GM21390 (cell line): Measurements from ENCODE around the gene SYT3.
"Not testable (repeated sequence)": the region's sequence is repeated elsewhere in the genome, so short reads cannot be mapped to it uniquely, and the experiment has no call there.

Experiments
- ATAC-seq: cut with Tn5 transposase; IDR thresholded peaks from one replicate; pipeline ENCODE4 v1.9.1; 2021; ENCODE audit not compliant: unreplicated experiment

The SYT3 gene

GRCh38 chr19:50636317-50637085, 3.2 kb downstream of the SYT3 start:
- ATAC-seq, result no peak

DNA sequence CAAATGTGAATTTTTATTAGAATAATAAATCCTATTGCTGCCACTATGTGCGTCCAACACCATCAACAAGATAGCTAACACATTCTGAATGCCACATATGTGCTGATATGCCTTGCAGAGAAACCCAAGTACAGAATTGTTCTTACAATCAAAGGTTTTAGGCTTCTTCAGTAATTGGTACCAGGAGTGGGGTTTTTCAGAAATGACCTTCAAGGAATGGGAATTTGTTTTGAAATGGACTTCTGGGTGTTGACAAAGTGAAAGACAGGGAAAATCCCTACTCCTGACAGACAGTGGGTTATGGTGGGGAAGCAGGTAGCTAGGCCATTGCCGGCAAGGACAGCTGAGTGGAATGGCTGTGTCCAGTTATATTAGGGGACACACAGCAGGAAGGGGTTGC, 5.7 kb downstream of the SYT3 start:
- no peak for ATAC-seq

DNA sequence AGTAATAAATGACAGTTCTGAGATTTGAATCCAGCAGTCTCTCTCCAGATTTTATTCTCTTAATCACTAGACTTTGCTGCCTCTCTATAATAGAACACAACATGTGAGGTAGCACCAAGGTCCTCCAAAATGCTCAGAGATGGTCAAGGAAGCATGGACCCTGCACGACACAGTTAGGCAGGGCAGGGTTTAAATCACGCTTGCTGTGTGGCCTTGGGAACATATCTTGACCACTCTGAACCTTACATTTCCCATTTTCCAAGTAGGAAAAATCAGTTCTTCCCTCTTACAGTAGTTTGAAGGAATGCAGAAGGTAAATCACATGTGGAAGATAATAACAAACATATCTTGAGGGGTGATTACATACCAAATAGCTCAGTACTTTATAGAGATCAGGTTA, 6.3 kb downstream of the SYT3 start:
- ATAC-seq, result no peak

GRCh38 chr19:50632151-50632835, 7.4 kb downstream of the SYT3 start:
- ATAC-seq, result no peak

DNA sequence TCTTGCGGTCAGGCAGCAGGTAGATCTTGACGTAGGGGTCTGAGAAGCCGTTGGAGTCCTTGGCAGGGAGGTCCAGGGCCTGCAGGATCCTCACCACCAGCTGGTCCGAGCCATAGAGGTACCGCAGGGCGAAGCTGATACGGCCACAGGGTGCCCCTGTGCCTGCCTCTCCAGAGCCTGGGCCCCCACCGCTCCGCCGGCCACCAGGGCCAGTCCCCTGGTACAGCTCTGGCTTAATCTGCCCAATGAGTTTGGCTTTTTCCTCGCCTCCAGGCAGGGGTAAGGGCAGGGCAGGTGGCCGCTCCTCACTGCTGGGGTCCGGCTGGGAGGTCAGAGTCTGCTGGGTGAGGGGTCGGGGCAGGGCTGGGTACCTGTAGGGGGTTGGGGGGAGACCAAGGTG, 9.9 kb downstream of the SYT3 start:
- no peak for ATAC-seq

DNA sequence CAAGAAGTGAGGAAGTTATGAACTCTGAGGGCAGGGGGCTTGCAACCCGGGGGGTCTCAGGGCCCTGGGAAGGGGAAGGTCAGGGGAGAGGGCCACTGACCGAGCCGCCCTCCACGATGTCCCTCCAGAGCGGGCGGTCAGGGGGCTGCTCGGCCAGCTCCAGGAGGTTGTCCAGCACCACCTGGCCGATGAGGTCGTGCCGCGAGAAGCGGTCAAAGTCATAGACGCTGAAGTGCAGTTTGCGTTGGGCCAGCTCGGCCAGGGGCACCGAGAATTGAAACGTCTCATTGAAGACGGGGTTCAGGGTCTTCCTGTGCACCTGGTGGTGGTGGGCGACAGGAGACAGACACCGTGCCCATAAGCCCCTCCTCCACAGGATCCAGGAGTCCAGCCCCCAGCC, 10.5 kb downstream of the SYT3 start:
- ATAC-seq, result no peak

GRCh38 chr19:50628551-50628950, 11.1 kb downstream of the SYT3 start:
- no peak for ATAC-seq

GRCh38 chr19:50628146-50628545, 11.5 kb downstream of the SYT3 start:
- ATAC-seq, result no peak

- no peak for ATAC-seq
Observed at GRCh38 chr19:50626795-50627194, 12.9 kb downstream of the SYT3 start.

GRCh38 chr19:50626011-50626410, 13.7 kb downstream of the SYT3 start:
- ATAC-seq, result no peak

DNA sequence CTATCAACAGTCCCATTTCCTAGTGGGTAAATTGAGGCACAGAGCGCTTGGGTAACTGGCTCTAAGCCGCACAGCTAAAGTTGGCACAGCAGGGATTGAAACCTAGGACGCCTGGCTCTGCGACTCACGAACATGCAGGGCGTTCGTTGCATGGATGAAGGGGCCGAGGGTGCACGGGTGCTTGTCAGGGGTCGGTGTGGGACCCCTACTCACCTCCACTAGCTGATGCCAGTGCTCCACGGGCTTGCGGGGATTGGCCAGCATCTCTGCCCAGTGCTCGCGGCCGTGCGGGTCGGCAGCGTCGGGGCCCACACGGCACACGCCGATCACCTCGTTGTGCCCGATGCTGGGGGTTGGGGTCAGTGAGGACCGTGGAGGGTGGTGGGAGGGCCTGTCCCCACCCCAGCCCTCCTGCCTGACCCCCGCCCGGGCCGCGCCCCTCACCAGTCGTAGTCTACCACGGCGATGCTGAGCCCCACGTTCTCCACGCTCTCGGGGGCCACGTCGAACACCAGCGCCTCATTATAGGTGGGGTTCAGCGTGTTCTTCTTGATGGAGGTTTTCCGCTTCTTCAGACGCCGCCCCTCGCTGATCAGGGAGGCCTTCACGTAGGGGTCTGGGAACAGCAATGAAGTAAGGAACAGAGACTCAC, 14.6 kb downstream of the SYT3 start:
- ATAC-seq, result no peak

GRCh38 chr19:50620394-50620906, 19.2 kb downstream of the SYT3 start:
- not testable (repeated sequence) for ATAC-seq

DNA sequence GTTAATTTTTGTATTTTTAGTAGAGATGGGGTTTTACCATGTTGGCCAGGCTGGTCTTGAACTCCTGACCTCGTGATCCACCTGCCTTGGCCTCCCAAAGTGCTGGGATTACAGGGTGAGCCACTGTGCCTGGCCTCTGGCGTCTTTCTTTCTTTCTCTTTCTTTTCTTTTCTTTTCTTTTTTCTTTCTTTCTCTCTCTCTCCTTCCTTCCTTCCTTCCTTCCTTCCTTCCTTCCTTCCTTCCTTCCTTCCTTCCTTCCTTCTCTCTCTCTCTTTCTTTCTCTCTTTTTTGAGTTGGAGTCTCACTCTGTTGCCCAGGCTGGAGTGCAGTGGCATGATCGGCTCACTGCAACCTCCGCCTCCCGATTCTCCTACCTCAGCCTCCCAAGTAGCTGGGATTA, 20.5 kb downstream of the SYT3 start:
- not testable (repeated sequence) for ATAC-seq

DNA sequence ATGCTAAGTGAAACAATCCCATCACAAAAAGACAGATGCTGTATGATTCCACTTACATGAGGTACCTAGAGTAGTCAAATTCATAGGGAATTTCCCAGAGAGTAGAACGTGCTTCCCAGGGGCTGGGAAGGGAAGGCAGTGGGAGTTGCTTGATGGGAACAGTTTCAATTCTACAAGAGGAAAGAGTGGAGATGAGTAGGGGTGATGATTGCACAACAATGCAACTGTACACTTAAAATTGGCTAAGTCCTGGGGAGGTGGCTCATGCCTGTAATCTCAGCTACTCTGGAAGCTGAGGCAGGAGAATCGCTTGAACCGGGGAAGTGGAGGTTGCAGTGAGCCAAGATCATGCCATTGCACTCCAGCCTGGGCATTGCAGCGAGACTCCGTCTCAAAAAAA, 21.3 kb downstream of the SYT3 start:
- not testable (repeated sequence) for ATAC-seq

GRCh38 chr19:50612504-50613404, 26.9 kb downstream of the SYT3 start:
- ATAC-seq, result not testable (repeated sequence)

DNA sequence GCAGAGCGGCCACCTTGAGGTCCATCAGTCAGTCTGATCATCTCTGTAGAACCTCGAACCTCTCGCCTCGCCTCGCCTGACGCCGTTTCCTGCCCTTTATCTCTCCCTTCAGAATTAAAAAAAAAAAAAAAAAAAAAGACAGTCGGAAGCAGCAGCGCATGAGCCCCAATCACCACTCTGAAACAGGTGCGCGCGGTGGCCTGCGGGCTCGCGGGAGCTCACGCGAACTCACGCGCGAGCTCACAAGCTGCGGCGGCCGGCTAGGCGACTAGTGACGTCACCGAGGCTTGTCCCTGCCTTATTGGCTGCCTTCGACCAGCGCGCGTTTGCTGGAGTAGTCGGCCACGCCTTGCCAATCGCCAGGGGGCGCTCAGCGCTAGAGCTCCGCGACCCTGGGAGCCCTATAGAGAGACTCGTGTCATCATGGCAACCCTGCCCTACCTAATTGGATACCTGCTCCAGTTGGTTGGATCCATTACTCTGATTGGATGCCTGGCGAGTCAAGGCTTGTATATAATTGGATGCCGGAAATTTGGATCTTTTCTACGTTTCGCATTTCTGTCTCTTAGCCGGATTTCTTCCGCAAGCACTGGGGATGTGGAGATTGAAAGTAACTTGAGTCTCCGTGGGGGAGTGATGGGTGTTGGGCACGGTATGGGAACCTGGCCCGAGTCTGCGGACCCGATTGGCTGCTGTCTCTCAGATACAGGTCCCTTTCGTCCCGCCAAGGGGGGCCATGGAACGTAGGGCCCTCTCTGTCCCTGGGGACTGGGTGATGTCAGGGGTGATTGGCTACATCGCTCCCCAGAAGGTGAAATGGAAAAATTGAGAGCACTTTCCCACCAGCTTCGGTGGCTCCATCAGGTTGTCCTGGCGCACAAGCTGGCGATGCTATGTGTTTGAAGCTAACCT, 31.6 kb downstream of the SYT3 start:
- ATAC-seq, result no peak

- no peak for ATAC-seq
Observed at GRCh38 chr19:50607388-50607787, 32.3 kb downstream of the SYT3 start.

DNA sequence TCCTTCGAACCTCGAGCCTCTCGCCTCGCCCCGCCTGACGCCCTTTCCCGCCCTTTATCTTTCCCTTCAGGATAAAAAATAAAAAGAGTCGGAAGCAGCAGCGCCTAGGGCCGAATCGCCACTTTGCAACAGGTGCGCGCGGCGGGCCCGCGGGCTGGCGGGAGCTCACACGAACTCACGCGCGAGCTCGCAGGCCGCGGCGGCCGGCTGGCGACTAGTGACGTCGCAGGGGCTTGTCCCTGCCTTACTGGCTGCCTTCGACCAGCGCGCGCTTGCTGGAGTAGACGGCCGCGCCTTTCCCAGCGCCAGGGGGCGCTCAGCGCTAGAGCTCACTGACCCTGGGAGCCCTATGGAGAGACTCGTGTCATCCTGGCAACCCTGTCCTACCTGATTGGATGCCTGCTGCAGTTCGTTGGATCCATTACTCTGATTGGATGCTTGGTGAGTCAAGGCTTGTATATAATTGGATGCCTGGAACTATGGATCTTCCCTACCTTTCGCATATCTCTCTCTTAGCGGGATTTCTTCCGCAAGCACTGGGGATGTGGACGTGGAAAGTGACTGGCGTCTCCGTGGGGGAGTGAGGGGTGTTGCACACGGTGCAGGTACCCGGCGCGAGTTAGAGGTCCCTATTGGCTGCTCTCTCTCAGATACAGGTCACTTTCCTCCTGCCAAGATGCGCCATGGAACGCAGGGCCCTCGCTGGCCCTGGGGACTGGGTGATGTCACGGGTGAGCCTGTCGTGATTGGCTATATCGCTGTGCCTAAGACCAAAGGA, 33.4 kb downstream of the SYT3 start:
- not testable (repeated sequence) for ATAC-seq
